ENCODE data around the gene VAMP8.

DNA sequence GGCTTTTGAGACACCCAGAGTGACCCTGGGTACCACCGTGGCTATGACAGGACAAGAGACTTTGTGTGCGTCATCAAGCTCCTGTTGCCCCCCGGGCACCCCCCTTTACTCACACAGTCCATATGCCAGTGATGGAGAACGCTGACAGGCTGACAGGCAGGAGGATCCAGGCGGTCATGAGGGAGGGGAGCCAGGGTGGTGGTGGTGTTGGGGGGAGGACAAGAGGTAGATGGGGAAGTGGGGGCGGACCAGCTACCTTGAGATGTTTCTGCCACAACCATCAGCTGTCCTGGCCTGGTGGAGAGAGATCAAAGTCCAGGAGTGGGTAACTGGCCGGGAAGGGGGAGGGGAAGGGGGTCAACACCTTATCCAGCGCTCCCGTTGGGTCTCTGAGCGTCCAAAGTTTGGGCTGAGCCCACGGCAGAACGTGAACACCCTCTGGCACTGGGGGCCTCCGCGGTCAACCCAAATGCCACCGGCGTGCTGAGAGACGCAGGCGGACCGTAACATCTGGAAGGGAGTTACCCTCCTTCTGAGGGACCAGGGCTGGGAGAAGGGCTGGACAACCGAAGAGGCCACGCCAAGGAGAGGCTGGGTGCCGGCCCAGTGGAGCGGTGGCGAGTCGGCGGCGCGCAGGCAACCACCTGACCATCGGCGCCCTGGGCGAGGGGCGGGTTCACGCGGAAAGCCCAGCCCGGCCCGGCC is 24.5 kb downstream of the VAMP8 start:
- TF ChIP-seq, protein P1, sequence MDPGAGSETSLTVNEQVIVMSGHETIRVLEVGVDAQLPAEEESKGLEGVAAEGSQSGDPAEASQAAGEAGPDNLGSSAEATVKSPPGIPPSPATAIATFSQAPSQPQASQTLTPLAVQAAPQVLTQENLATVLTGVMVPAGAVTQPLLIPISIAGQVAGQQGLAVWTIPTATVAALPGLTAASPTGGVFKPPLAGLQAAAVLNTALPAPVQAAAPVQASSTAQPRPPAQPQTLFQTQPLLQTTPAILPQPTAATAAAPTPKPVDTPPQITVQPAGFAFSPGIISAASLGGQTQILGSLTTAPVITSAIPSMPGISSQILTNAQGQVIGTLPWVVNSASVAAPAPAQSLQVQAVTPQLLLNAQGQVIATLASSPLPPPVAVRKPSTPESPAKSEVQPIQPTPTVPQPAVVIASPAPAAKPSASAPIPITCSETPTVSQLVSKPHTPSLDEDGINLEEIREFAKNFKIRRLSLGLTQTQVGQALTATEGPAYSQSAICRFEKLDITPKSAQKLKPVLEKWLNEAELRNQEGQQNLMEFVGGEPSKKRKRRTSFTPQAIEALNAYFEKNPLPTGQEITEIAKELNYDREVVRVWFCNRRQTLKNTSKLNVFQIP (CRISPR knock-in tag; IDR thresholded peaks at IDR 0.05; ENCODE audit: borderline replicate concordance, low read depth) = no peak
- TF ChIP-seq PATZ1 (CRISPR knock-in tag; IDR thresholded peaks at IDR 0.05; ENCODE audit: borderline replicate concordance) (no peak), CSDC2 (CRISPR knock-in tag; IDR thresholded peaks at IDR 0.05) (no peak), ARNTL (CRISPR knock-in tag; IDR thresholded peaks at IDR 0.05; ENCODE audit: borderline replicate concordance, low read depth) (no peak), ISL1 (CRISPR knock-in tag; IDR thresholded peaks at IDR 0.05) (no peak), GLIS3 (CRISPR knock-in tag; IDR thresholded peaks at IDR 0.05) (no peak), ZFP30 (CRISPR knock-in tag; IDR thresholded peaks at IDR 0.05) (no peak), ZNF70 (CRISPR knock-in tag; IDR thresholded peaks at IDR 0.05) (no peak), TOX (CRISPR knock-in tag; IDR thresholded peaks at IDR 0.05; ENCODE audit: borderline replicate concordance) (no peak), ZC3H10 (CRISPR knock-in tag; IDR thresholded peaks at IDR 0.05) (no peak), ZFP3 (CRISPR knock-in tag; IDR thresholded peaks at IDR 0.05) (no peak)
- TF ChIP-seq, protein P2, sequence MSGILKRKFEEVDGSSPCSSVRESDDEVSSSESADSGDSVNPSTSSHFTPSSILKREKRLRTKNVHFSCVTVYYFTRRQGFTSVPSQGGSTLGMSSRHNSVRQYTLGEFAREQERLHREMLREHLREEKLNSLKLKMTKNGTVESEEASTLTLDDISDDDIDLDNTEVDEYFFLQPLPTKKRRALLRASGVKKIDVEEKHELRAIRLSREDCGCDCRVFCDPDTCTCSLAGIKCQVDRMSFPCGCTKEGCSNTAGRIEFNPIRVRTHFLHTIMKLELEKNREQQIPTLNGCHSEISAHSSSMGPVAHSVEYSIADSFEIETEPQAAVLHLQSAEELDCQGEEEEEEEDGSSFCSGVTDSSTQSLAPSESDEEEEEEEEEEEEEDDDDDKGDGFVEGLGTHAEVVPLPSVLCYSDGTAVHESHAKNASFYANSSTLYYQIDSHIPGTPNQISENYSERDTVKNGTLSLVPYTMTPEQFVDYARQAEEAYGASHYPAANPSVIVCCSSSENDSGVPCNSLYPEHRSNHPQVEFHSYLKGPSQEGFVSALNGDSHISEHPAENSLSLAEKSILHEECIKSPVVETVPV (CRISPR knock-in tag; IDR thresholded peaks at IDR 0.05) = no peak
- TF ChIP-seq, protein P3, sequence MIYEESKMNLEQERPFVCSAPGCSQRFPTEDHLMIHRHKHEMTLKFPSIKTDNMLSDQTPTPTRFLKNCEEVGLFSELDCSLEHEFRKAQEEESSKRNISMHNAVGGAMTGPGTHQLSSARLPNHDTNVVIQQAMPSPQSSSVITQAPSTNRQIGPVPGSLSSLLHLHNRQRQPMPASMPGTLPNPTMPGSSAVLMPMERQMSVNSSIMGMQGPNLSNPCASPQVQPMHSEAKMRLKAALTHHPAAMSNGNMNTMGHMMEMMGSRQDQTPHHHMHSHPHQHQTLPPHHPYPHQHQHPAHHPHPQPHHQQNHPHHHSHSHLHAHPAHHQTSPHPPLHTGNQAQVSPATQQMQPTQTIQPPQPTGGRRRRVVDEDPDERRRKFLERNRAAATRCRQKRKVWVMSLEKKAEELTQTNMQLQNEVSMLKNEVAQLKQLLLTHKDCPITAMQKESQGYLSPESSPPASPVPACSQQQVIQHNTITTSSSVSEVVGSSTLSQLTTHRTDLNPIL (CRISPR knock-in tag; IDR thresholded peaks at IDR 0.05; ENCODE audit: low read depth) = no peak

All from SK-N-SH treated with all-trans-retinoic acid at 6 μM for 48 hours (cell line).